Stimulated activated CD4-positive, alpha-beta T cell treated with anti-CD3 and anti-CD28 coated beads, TNF-alpha, amount 100 ng/mL, for 1 hour (primary cell): Measurements from ENCODE around the gene SLC25A29.

Experiments
- DNase-seq, 3 donors: peaks; one replicate each; pipeline ENCODE4 v3.0.0-alpha.2; 2020; ENCODE audit warnings: low read depth in 3 of 3, low spot score in 1 of 3

Gene SLC25A29

GRCh38 chr14:100332071-100332639 is 25.9 kb upstream of the SLC25A29 start:
- no peak for DNase-seq

GRCh38 chr14:100330388-100330931 is 24.2 kb upstream of the SLC25A29 start:
- no peak for DNase-seq

- DNase-seq, result no peak
These were observed 23.7 kb upstream of the SLC25A29 start for GRCh38 chr14:100330007-100330344.

- DNase-seq, result no peak
These were observed 23.2 kb upstream of the SLC25A29 start for GRCh38 chr14:100329233-100330006.

- no peak for DNase-seq
These were observed 22.4 kb upstream of the SLC25A29 start for GRCh38 chr14:100328495-100329163.

GRCh38 chr14:100327128-100327527 is 20.9 kb upstream of the SLC25A29 start:
- DNase-seq, result no peak

- DNase-seq, result no peak
These were observed 19.7 kb upstream of the SLC25A29 start for GRCh38 chr14:100325958-100326357.

GRCh38 chr14:100325231-100325632 is 19.0 kb upstream of the SLC25A29 start:
- DNase-seq, result no peak

- no peak for DNase-seq
These were observed 17.7 kb upstream of the SLC25A29 start for GRCh38 chr14:100323942-100324307.

GRCh38 chr14:100323121-100323941 is 17.1 kb upstream of the SLC25A29 start, which contains the start of gene SLC25A47:
SLC25A47 (plus strand) TSS chr14:100323339; CDS start chr14:100323415, 76 bp downstream.
- no peak for DNase-seq

GRCh38 chr14:100322138-100322957 is 16.1 kb upstream of the SLC25A29 start:
- DNase-seq, result no peak

- no peak for DNase-seq
These were observed 15.4 kb upstream of the SLC25A29 start for GRCh38 chr14:100321473-100322137.

GRCh38 chr14:100320157-100320856 is 14.1 kb upstream of the SLC25A29 start:
- DNase-seq, result no peak

GRCh38 chr14:100317912-100318808 is 11.9 kb upstream of the SLC25A29 start:
- peak; percentile 21 to 56 (median 36) for DNase-seq

GRCh38 chr14:100317389-100317788 is 11.1 kb upstream of the SLC25A29 start:
- DNase-seq, result no peak

GRCh38 chr14:100314724-100315123 is 8.5 kb upstream of the SLC25A29 start:
- no peak for DNase-seq

GRCh38 chr14:100313464-100314230 is 7.4 kb upstream of the SLC25A29 start:
- DNase-seq, result no peak
